Colonic mucosa (tissue), 4 donors: ENCODE measurements around the gene VWA5B1. TPM values are rescaled to one million over a fixed set of nuclear protein-coding genes. Genes with fewer than 3 reads are reported as not detected.

ENCODE experiments used
- DNase-seq: peaks from one replicate; pipeline ENCODE4 v3.0.0-alpha.2; 2020
- H3K27ac ChIP-seq: fragments of 200-600 bp; one replicate; pipeline ENCODE4 v1.8.0; 2021
- H3K27me3 ChIP-seq: fragments of 200-600 bp; one replicate; pipeline ENCODE4 v1.8.0; 2021
- H3K36me3 ChIP-seq: fragments of 200-600 bp; one replicate; pipeline ENCODE4 v1.8.0; 2021
- H3K4me1 ChIP-seq: fragments of 200-600 bp; one replicate; pipeline ENCODE4 v1.8.0; 2021; ENCODE audit warnings: mild to moderate bottlenecking
- H3K4me3 ChIP-seq: fragments of 200-600 bp; one replicate; pipeline ENCODE4 v1.8.0; 2021
- H3K9ac ChIP-seq, 2 donors: one replicate each; pipeline ENCODE4 v1.7.0; 2013; ENCODE audit warnings: control low read depth in 2 of 2, low read depth in 2 of 2, low read length in 2 of 2
- H3K9me3 ChIP-seq: fragments of 200-600 bp; one replicate; pipeline ENCODE4 v1.8.0; 2021
- CTCF ChIP-seq: fragments of 200-600 bp; IDR thresholded peaks from one replicate; pipeline ENCODE4 v1.8.0; 2022; ENCODE audit warnings: antibody characterized with exemption, mild to moderate bottlenecking
- intact Hi-C: fragments of 100-400 bp; cut with DNase I; formaldehyde crosslinking; loops from one replicate; pipeline ENCODE4 v1.14.1; 2022
- total RNA-seq, 2 donors: library from RNA; stranded (reverse); fragmentation: NEBNext Ultra II Directional in 1 of 2; extraction: Animal tissue kit (Norgen Biotek cat#: 25700) in 1 of 2; gene quantifications; one replicate each; pipeline ENCODE4 v1.2.1, GENCODE V29; 2021
- donor health status: healthy.
- donor health status: DM: no; HTN: no; CAD: no.
- donor health status: DM: no; HTN: no; CAD: no.

Gene VWA5B1
- total RNA-seq, 2 donors from 2014 or later: 0.29 to 0.30 TPM

- no peak for DNase-seq
- H3K9me3 ChIP-seq: no peaks in the 10 kb centered on the region
- intact Hi-C loops: no loop called here
- no peak overlapping the region for H3K9ac ChIP-seq
- no peak for TF ChIP-seq CTCF
- H3K4me1 ChIP-seq: no peaks in the 10 kb centered on the region
- no peaks in the 10 kb centered on the region for H3K36me3 ChIP-seq
- no peak overlapping the region for H3K27ac ChIP-seq
- H3K27me3 ChIP-seq: peaks cover 6% of the 10 kb centered on the region
- no peak overlapping the region for H3K4me3 ChIP-seq
Measured at GRCh38 chr1:20403423-20404145, 112.9 kb downstream of the VWA5B1 start.

GRCh38 chr1:20404466-20404865 lies 113.8 kb downstream of the VWA5B1 start:
- intact Hi-C loops: no loop called here
- no peak for DNase-seq
- no peak for TF ChIP-seq CTCF
- no peak overlapping the region for H3K4me3 ChIP-seq
- H3K36me3 ChIP-seq: no peaks in the 10 kb centered on the region
- no peaks in the 10 kb centered on the region for H3K9me3 ChIP-seq
- H3K27me3 ChIP-seq: peaks cover 6% of the 10 kb centered on the region
- no peak overlapping the region for H3K27ac ChIP-seq
- no peak overlapping the region for H3K9ac ChIP-seq
- no peaks in the 10 kb centered on the region for H3K4me1 ChIP-seq

Other genes starting within 250 kb of the VWA5B1 start
- 1 to 10 TPM in 1 of 2 donors, not detected in 1; 1.8 TPM for gene PLA2G5, start 220.7 kb upstream of the VWA5B1 start, total RNA-seq
- gene PLA2G2D, start 171.3 kb upstream of the VWA5B1 start, total RNA-seq: under 1 TPM; 0.21 to 0.25 TPM
- not detected for gene PLA2G2F, start 151.6 kb upstream of the VWA5B1 start, total RNA-seq
- gene UBXN10, start 104.8 kb upstream of the VWA5B1 start, total RNA-seq: 1 to 10 TPM; 3.3 to 3.5 TPM
- under 1 TPM in 1 of 2 donors, not detected in 1; 0.27 TPM for gene PLA2G2C, start 104.4 kb upstream of the VWA5B1 start, total RNA-seq
- gene CAMK2N1, start 195.3 kb downstream of the VWA5B1 start, total RNA-seq: 100 to 1,000 TPM; 133 to 182 TPM
- 10 to 100 TPM; 29.8 to 34.1 TPM for gene MUL1, start 217.3 kb downstream of the VWA5B1 start, total RNA-seq